ENCODE data around the gene BRD3OS. TPM values are rescaled to one million over a fixed set of nuclear protein-coding genes. Genes with fewer than 3 reads are reported as not detected.

Gene BRD3OS
- total and polyA plus RNA-seq, 10 of the 15 experiments (the other 5 are each of a cell fraction or from before 2014, with no cell fraction given), result 2.1 to 13.7 (median 10.7) TPM

GRCh38 chr9:134051319-134051718 is 26.0 kb downstream of the BRD3OS start:
- POLR2A ChIA-PET, result interaction anchor here (0.6 kb wide), 1 partner anchor 1515 kb away, joined by 7 read pairs; no protein-coding TSS in a partner anchor
- FAIRE-seq, result no peak

More at GRCh38 chr9:134051319-134051718, 26.0 kb downstream of the BRD3OS start:
- Histone ChIP-seq H3K4me1 (ENCODE audit: control insufficient read depth, insufficient read depth, low read length) (no peaks in the 10 kb centered on the region), H3K27me3 (replicated peaks in 1 of 2; ENCODE audit: control insufficient read depth in 2 of 2, insufficient read depth in 2 of 2, low read length in 1 of 2) (no peaks in the 10 kb centered on the region), H3K9ac (ENCODE audit: control insufficient read depth, insufficient read depth, low read length) (no peak overlapping the region), H3K4me2 (ENCODE audit: control insufficient read depth, insufficient read depth) (no peak overlapping the region), H3K4me3 (no peak overlapping the region), H3K9me3 (replicated peaks; ENCODE audit: control insufficient read depth, insufficient read depth, low read length) (no peaks in the 10 kb centered on the region), H4K20me1 (ENCODE audit: control insufficient read depth, insufficient read depth) (no peaks in the 10 kb centered on the region), H3K79me2 (ENCODE audit: control insufficient read depth, insufficient read depth, low read length) (no peaks in the 10 kb centered on the region; the same call in 1 of the 2 replicates), H3K27ac (ENCODE audit: control insufficient read depth, insufficient read depth) (no peak overlapping the region), H3K36me3 (ENCODE audit: control insufficient read depth in 2 of 2, insufficient read depth in 2 of 2, low read length in 1 of 2) (peaks cover 0 to 21% of the 10 kb centered on the region in 2 experiments; a peak in 3 of 4 replicates), H2AFZ (ENCODE audit: control insufficient read depth, low read depth, low read length) (no peak overlapping the region)
- DNase-seq (ENCODE audit: low read depth, low spot score) (no peak), ATAC-seq (no peak)
- no peak for TF ChIP-seq MYB (IDR thresholded peaks at IDR 0.05; ENCODE audit: borderline replicate concordance, low read depth, low read length)
- no peak for TF ChIP-seq SPI1 (IDR thresholded peaks at IDR 0.05; ENCODE audit: borderline replicate concordance, insufficient read depth, low read depth, low read length)
- no peak for TF ChIP-seq ZBTB4 (CRISPR knock-in tag; IDR thresholded peaks at IDR 0.05)
- TF ChIP-seq ESRRA (IDR thresholded peaks at IDR 0.05; ENCODE audit: low read length), result no peak
- no peak for TF ChIP-seq BCL3 (IDR thresholded peaks at IDR 0.05; ENCODE audit: borderline replicate concordance, insufficient read depth, low read depth, low read length, poor library complexity, severe bottlenecking)
- in situ Hi-C loops (cut with MboI) (no loop called here), intact Hi-C loops (cut with micrococcal nuclease; ENCODE audit: unreplicated experiment) (no loop called here)
- CTCF ChIA-PET, result no interaction called here
- SMC1A ChIA-PET (ENCODE audit: uncharacterized antibody, unreplicated experiment), result interaction anchor here (1.0 kb wide), 2 partner anchors 10 to 25 kb away, joined by 3 to 4 read pairs; no protein-coding TSS in a partner anchor
- RAD21 ChIA-PET (ENCODE audit: unreplicated experiment), result no interaction called here
- BruUV-seq (replicated peaks), result no TSS peak
- WGBS (ENCODE audit: insufficient coverage, insufficient replicate concordance, low lambda C conversion rate, missing lambda C conversion rate), result 95% methylated on average over 13 of the region's 16 CpGs

Data from GM12878 (cell line).